ENCODE results near the gene FKBP10. TPM values are rescaled to one million over a fixed set of nuclear protein-coding genes. Genes with fewer than 3 reads are reported as not detected.
"Not testable (repeated sequence)": the region's sequence is repeated elsewhere in the genome, so short reads cannot be mapped to it uniquely, and the experiment has no call there.

The FKBP10 gene
- total RNA-seq, 1 donor from 2014 or later: 388 TPM

DNA sequence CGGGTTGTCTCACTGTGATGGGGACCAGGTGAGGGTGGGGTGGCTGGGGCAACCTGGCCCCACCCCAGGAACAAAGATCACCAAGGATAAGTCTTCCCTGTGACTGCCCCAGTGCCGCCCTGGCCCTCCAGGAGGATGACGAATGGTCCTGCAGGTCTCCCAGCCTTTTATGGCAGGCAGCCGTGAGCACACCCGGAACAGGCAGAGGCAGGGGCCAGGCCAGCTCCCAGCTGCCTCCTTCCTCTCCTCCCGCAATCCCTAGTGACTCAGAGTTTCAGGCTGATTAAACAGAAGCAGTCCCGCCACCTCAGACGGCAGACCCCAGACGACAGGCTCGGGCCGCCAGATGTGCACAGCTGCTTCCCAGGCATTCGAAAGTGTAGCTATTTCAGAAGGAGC lies 39.6 kb upstream of the FKBP10 start:
- TF ChIP-seq, protein P1, sequence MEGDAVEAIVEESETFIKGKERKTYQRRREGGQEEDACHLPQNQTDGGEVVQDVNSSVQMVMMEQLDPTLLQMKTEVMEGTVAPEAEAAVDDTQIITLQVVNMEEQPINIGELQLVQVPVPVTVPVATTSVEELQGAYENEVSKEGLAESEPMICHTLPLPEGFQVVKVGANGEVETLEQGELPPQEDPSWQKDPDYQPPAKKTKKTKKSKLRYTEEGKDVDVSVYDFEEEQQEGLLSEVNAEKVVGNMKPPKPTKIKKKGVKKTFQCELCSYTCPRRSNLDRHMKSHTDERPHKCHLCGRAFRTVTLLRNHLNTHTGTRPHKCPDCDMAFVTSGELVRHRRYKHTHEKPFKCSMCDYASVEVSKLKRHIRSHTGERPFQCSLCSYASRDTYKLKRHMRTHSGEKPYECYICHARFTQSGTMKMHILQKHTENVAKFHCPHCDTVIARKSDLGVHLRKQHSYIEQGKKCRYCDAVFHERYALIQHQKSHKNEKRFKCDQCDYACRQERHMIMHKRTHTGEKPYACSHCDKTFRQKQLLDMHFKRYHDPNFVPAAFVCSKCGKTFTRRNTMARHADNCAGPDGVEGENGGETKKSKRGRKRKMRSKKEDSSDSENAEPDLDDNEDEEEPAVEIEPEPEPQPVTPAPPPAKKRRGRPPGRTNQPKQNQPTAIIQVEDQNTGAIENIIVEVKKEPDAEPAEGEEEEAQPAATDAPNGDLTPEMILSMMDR (IDR thresholded peaks at IDR 0.05): no peak
- Histone ChIP-seq H3K27me3 (no peaks in the 10 kb centered on the region), H3K4me1 (peaks cover 10 to 19% of the 10 kb centered on the region in 2 donors), H3K36me3 (peaks cover 34% of the 10 kb centered on the region in 2 donors), H3K9me3 (no peaks in the 10 kb centered on the region), H3K4me3 (no peak overlapping the region), H3K27ac (peak overlapping the region in 1 of 2 donors; percentile 16)
- DNase-seq (ENCODE audit: low spot score in 2 of 2): peak; percentile 21 to 72
- intact Hi-C loops (cut with DNase I): loop anchor here (2.0 kb wide), 2 partner anchors 14 to 28 kb away; partner anchors contain the start of gene JUP

DNA sequence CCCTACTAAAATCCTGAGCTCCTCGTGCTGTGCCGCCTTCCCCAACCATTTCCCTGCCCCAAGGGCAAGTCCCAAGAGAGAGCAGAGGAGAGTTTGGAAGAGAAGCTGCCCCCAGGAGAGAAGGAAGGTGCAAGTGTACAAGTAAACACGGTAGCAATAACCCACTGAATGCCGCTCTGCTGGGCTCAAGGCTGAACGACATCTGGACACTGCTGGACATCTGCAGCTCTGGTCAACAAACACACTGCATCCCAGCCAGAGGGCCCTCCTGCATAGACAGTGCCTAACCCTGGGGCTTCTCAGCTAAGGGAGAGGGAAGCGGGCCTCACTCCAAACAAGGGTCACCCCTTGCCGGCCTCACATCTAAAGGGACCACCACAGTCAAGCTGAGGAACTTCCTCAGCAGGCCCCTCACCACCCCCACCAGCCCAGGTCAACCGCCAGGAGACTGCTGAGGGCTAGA lies 39.0 kb upstream of the FKBP10 start:
- Histone ChIP-seq H3K27ac (peak overlapping the region in 1 of 2 donors; percentile 16), H3K4me1 (peaks cover 10 to 21% of the 10 kb centered on the region in 2 donors), H3K27me3 (no peaks in the 10 kb centered on the region), H3K9me3 (no peaks in the 10 kb centered on the region), H3K36me3 (peaks cover 28% of the 10 kb centered on the region in 2 donors), H3K4me3 (no peak overlapping the region)
- no peak for DNase-seq (ENCODE audit: low spot score in 2 of 2)
- intact Hi-C loops (cut with DNase I): loop anchor here (2.0 kb wide), 2 partner anchors 13 to 27 kb away; partner anchors contain the start of gene JUP
- TF ChIP-seq, protein P1 (IDR thresholded peaks at IDR 0.05): no peak

DNA sequence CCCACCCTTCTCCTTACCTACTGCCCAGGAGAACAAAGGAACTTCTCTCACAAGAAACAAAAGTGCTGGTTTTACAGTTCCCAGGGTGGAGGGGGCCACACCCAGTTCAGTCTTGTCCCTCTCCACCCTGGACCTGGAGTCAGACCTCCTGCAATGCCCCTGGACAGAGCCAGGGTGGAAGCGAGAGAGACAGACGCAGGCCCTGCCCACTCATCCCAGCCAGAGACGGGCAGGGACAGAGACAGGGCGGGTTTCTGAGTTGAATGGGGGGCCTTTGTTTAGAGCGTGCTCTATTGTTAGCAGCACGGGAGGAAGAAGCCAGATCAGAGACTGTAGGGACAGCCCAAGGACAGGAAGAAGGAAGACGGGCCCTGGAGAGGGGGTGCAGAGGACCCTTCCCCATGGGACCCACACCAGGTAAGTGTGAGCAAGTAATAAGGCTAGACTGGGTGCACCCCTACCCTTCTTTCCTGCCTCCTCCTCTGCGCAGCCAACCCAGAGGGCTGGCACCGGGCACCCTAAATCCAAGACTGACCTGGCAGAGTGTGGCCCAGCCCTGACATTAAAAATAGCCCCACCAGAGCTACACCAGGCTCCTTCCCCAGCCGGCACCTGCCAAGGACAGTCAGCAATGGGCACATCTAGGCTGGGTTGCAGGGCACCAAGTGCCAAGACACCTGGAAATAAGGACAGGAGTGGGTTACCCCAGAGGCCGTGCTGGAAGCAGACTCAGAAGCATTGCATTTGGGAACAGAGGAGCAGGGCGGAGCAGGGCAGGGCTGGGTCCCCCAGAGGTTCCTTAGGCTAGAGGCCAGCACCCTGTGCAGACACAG lies 37.2 kb upstream of the FKBP10 start:
- no peaks in the 10 kb centered on the region for H3K9me3 ChIP-seq
- peaks cover 10 to 21% of the 10 kb centered on the region in 2 donors for H3K4me1 ChIP-seq
- TF ChIP-seq, protein P1 (IDR thresholded peaks at IDR 0.05): no peak
- no peak for DNase-seq (ENCODE audit: low spot score in 2 of 2)
- no peaks in the 10 kb centered on the region for H3K27me3 ChIP-seq
- peaks cover 11% of the 10 kb centered on the region in 2 donors for H3K36me3 ChIP-seq
- no peak overlapping the region for H3K27ac ChIP-seq
- intact Hi-C loops (cut with DNase I): no loop called here
- H3K4me3 ChIP-seq: no peak overlapping the region

DNA sequence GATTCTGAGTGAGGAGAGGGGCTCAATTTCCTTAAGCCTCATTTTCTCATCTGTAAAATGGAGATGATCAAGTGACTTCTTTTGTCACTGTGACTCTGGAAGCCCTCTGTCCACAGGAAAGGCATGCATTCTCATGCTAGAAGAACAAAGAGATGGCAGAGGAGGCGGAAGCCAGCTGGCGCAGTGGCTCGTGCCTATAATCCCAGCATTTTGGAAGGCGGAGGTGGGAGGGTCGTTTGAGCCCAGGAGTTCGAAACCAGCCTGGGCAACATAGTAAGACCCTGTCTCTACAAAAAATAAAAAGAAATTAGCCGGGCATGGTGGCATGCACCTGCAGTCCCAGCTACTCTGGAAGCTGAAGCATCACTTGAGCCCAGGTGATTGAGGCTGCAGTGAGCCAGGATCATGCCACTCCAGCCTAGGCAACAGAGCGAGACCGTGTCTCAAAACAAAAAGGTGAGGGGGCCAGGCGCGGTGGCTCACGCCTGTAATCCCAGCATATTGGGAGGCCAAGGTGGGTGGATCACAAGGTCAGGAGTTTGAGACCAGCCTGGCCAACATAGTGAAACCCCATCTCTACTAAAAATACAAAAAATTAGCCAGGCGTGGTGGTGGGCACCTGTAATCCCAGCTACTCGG lies 36.4 kb upstream of the FKBP10 start:
- DNase-seq (ENCODE audit: low spot score in 2 of 2); H3K27me3 ChIP-seq; H3K36me3 ChIP-seq; H3K4me3 ChIP-seq; intact Hi-C loops (cut with DNase I); H3K9me3 ChIP-seq; H3K27ac ChIP-seq: not testable (repeated sequence)
- H3K4me1 ChIP-seq: peaks cover 10 to 21% of the 10 kb centered on the region in 2 donors

DNA sequence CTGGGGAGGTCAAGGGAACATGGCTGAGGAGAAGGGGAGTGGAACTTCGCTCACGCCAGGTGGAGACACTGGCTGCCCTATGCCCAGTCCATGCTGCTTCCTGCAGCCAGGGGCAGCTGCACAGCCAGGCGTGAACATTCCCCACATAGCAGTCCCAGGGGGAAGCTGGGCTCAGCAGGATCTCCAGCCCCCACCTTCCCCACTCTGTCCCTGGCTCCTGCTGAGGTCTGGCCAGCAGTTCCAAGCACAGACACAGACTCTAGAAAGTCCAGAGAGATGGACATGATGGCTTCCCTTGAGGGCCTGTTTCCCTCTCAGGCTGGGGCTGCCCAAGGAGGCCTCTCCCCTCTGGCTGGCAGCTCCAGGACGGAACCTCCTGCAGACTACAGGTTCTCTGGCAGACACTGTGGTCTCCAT lies 35.6 kb upstream of the FKBP10 start:
- H3K9me3 ChIP-seq: no peaks in the 10 kb centered on the region
- H3K4me3 ChIP-seq: no peak overlapping the region
- DNase-seq (ENCODE audit: low spot score in 2 of 2): no peak
- H3K4me1 ChIP-seq: peaks cover 10 to 28% of the 10 kb centered on the region in 2 donors
- no peaks in the 10 kb centered on the region for H3K27me3 ChIP-seq
- H3K36me3 ChIP-seq: no peaks in the 10 kb centered on the region
- intact Hi-C loops (cut with DNase I): no loop called here
- peak overlapping the region; percentile 77 to 78 for H3K27ac ChIP-seq
- TF ChIP-seq, protein P1 (IDR thresholded peaks at IDR 0.05): peak in 2 of 3 experiments; percentile 20 to 43

Data from ascending aorta (tissue), 2 donors.